ENCODE results near the gene TRMT112.
A peak's percentile ranks its signal among the peaks of the same experiment; 100 is the strongest.

The TRMT112 gene

GRCh38 chr11:64306563-64306875, 10.8 kb downstream of the TRMT112 start:
- no peak for DNase-seq

- DNase-seq, result peak; percentile 87
Observed at GRCh38 chr11:64305691-64306562, 11.4 kb downstream of the TRMT112 start.

GRCh38 chr11:64305075-64305690, 12.2 kb downstream of the TRMT112 start, which contains the start of gene ESRRA:
Gene ESRRA, plus strand, starts transcription at chr11:64305524. Its CDS starts 1,656 bp downstream, at chr11:64307180.
- DNase-seq, result peak; percentile 100

- peak; percentile 96 for DNase-seq
Observed at GRCh38 chr11:64304316-64305072, 12.9 kb downstream of the TRMT112 start.

GRCh38 chr11:64304032-64304315, 13.4 kb downstream of the TRMT112 start:
- no peak for DNase-seq

- DNase-seq, result no peak
Observed at GRCh38 chr11:64303109-64304031, 14.0 kb downstream of the TRMT112 start.

GRCh38 chr11:64299847-64300648, 17.3 kb downstream of the TRMT112 start, which contains the start of gene CATSPERZ:
Gene CATSPERZ, plus strand, starts transcription at chr11:64300358. Its CDS starts 53 bp downstream, at chr11:64300411.
- no peak for DNase-seq

GRCh38 chr11:64298966-64299846, 18.2 kb downstream of the TRMT112 start:
- DNase-seq, result no peak

GRCh38 chr11:64297699-64298358, 19.5 kb downstream of the TRMT112 start:
- DNase-seq, result no peak

- no peak for DNase-seq
Observed at GRCh38 chr11:64296830-64297698, 20.3 kb downstream of the TRMT112 start.

- no peak for DNase-seq
Observed at GRCh38 chr11:64296236-64296635, 21.1 kb downstream of the TRMT112 start.

GRCh38 chr11:64295760-64296159, 21.6 kb downstream of the TRMT112 start:
- DNase-seq, result no peak

- no peak for DNase-seq
Observed at GRCh38 chr11:64294774-64295173, 22.6 kb downstream of the TRMT112 start.

GRCh38 chr11:64292460-64293254, 24.7 kb downstream of the TRMT112 start:
- no peak for DNase-seq

GRCh38 chr11:64291752-64292459, 25.5 kb downstream of the TRMT112 start:
- no peak for DNase-seq

- DNase-seq, result no peak
Observed at GRCh38 chr11:64291262-64291751, 26.1 kb downstream of the TRMT112 start, which contains the start of gene KCNK4. Gene KCNK4, plus strand, starts transcription at chr11:64291302. Its CDS starts 1,717 bp downstream, at chr11:64293019.
